HepG2 (cell line): ENCODE data around the gene CYP27B1. TPM values are rescaled to one million over a fixed set of nuclear protein-coding genes. Genes with fewer than 3 reads are reported as not detected.

Experiments used
- ATAC-seq: fragments of 200-7000 bp; cut with Tn5 transposase; 3 replicates; pipeline ENCODE4 v1.9.1; 2020; ENCODE audit warnings: mild to moderate bottlenecking, moderate library complexity
- BruUV-seq: library from RNA; stranded (reverse); fragments of 400-500 nt; replicated peaks from 2 replicates; lab custom pipeline; 2021; lab: Mats Ljungman, UMichigan
- CTCF ChIA-PET: fragments of 300-600 bp; formaldehyde crosslinking; extraction: SDS; loops from one replicate; lab custom pipeline; 2021; ENCODE audit warnings: low total read pairs, inconsistent platforms, low intra/inter-chr PET ratio; lab: Yijun Ruan, JAX
- POLR2A ChIA-PET: fragments of 350-600 bp; sonication (Branson Sonifier 250); formaldehyde crosslinking; loops from one replicate; lab custom pipeline; 2020; ENCODE audit warnings: antibody characterized with exemption, inconsistent platforms; lab: Yijun Ruan, JAX
- DNase-seq: peaks from one replicate; pipeline ENCODE4 v3.0.0-alpha.2; 2015; ENCODE audit warnings: low spot score
- FAIRE-seq: peaks from 3 replicates; lab custom pipeline; 2011; peaks lifted over from hg19 to GRCh38; lab: Jason Lieb, UNC
- H2AFZ ChIP-seq: one replicate; pipeline ENCODE4 v1.6.1; 2011; ENCODE audit warnings: low read length, inconsistent platforms
- H3K27ac ChIP-seq: fragments of 300-600 bp; 3 replicates; pipeline ENCODE4 v1.8.0; 2011; ENCODE audit warnings: mixed run types, mild to moderate bottlenecking, mixed read lengths, low read length, inconsistent platforms; ENCODE audit not compliant: insufficient read depth; ENCODE audit errors: extremely low read length
- H3K27me3 ChIP-seq, 2 experiments: fragments of 200-600 bp in 1 of 2; 2 replicates in 1 of 2; 3 replicates in 1 of 2; pipeline versions ENCODE4 v1.6.0 to v1.8.0; 2011; ENCODE audit warnings: low read length in 2 of 2, mild to moderate bottlenecking in 2 of 2, moderate library complexity in 2 of 2, inconsistent platforms in 1 of 2; ENCODE audit not compliant: insufficient read depth in 2 of 2, control insufficient read depth in 1 of 2
- H3K36me3 ChIP-seq, 2 experiments: fragments of 200-600 bp in 1 of 2; replicated peaks in 1 of 2; 2 replicates in 1 of 2; 3 replicates in 1 of 2; pipeline versions ENCODE4 v1.5.1 to v1.8.0; 2011; ENCODE audit warnings: low read length in 2 of 2, inconsistent platforms in 1 of 2; ENCODE audit not compliant: insufficient read depth in 2 of 2, control insufficient read depth in 1 of 2
- H3K4me1 ChIP-seq: 2 replicates; pipeline ENCODE4 v1.5.1; 2012; ENCODE audit warnings: low read length, inconsistent platforms; ENCODE audit not compliant: insufficient read depth
- H3K4me2 ChIP-seq: 2 replicates; pipeline ENCODE4 v1.6.0; 2011; ENCODE audit warnings: low read depth, low read length, inconsistent platforms
- H3K4me3 ChIP-seq, 3 experiments: fragments of 200-600 bp in 1 of 3; sonication (generic), shearing (Covaris generic) in 1 of 3; replicated peaks in 1 of 3; 2 replicates each; pipeline ENCODE4 v1.5.1; 2011 to 2016; ENCODE audit warnings: low read length in 3 of 3, inconsistent platforms in 2 of 3, low read depth in 2 of 3, mild to moderate bottlenecking in 2 of 3, control low read depth in 1 of 3, mixed read lengths in 1 of 3; ENCODE audit not compliant: insufficient read depth in 1 of 3
- H3K79me2 ChIP-seq: one replicate; pipeline ENCODE4 v1.6.1; 2011; ENCODE audit warnings: low read length, inconsistent platforms; ENCODE audit not compliant: insufficient read depth
- H3K9ac ChIP-seq: 2 replicates; pipeline ENCODE4 v1.6.0; 2011; ENCODE audit warnings: mild to moderate bottlenecking, low read depth, low read length, inconsistent platforms; ENCODE audit not compliant: insufficient read depth
- H3K9me3 ChIP-seq: 2 replicates; pipeline ENCODE4 v1.5.1; 2012; ENCODE audit warnings: mild to moderate bottlenecking, low read length
- H4K20me1 ChIP-seq: 2 replicates; pipeline ENCODE4 v1.6.0; 2011; ENCODE audit warnings: inconsistent platforms, mild to moderate bottlenecking, low read length, moderate library complexity; ENCODE audit not compliant: insufficient read depth
- ARNTL ChIP-seq: sonication (generic); formaldehyde crosslinking; IDR thresholded peaks from 2 replicates; pipeline ENCODE4 v1.4.0; 2020; ENCODE audit warnings: mild to moderate bottlenecking, missing genetic modification reagents
- CHCHD3 ChIP-seq: sonication (generic); formaldehyde crosslinking; IDR thresholded peaks from 2 replicates; pipeline ENCODE4 v1.8.0; 2022; ENCODE audit warnings: mild to moderate bottlenecking, missing genetic modification reagents, moderate library complexity
- FLYWCH1 ChIP-seq: sonication (generic); formaldehyde crosslinking; IDR thresholded peaks from 2 replicates; pipeline ENCODE4 v1.8.1; 2023; ENCODE audit warnings: mild to moderate bottlenecking, missing genetic modification reagents
- RBM22 ChIP-seq: fragments of 200-400 bp; formaldehyde crosslinking; optimal IDR thresholded peaks from 2 replicates; pipeline ENCODE3; 2017; ENCODE audit warnings: mild to moderate bottlenecking, low read length, moderate library complexity
- RFXAP ChIP-seq: sonication (generic); formaldehyde crosslinking; IDR thresholded peaks from 2 replicates; pipeline ENCODE4 v1.4.0; 2020; ENCODE audit warnings: missing genetic modification reagents, borderline replicate concordance
- SATB2 ChIP-seq: sonication (generic); formaldehyde crosslinking; IDR thresholded peaks from 2 replicates; pipeline ENCODE4 v1.5.0; 2020; ENCODE audit warnings: missing genetic modification reagents
- ZNF20 ChIP-seq: sonication (generic); formaldehyde crosslinking; IDR thresholded peaks from 2 replicates; pipeline ENCODE4 v1.4.0; 2020; ENCODE audit warnings: mild to moderate bottlenecking, moderate library complexity, missing genetic modification reagents
- ZNF547 ChIP-seq: sonication (generic); formaldehyde crosslinking; IDR thresholded peaks from 2 replicates; pipeline ENCODE4 v1.5.1; 2020; ENCODE audit warnings: mild to moderate bottlenecking, missing genetic modification reagents
- ZNF792 ChIP-seq: IDR thresholded peaks from 2 replicates; pipeline ENCODE4 v1.6.1; 2016
- WGBS: methylation state at CpG from one replicate; pipeline ENCODE4 v1.1.6; 2017; ENCODE audit warnings: low lambda C conversion rate; 5-methylcytosine and 5-hydroxymethylcytosine counted together
- in situ Hi-C: cut with HindIII; loops from 2 replicates; pipeline ENCODE4 v1.10.0; 2017; ENCODE audit warnings: low pct_unique_long_range_greater_than_20kb; ENCODE audit not compliant: extremely low pct_ligation_motif_present
- intact Hi-C: fragments of 100-400 bp; cut with micrococcal nuclease; formaldehyde crosslinking; loops from one replicate; pipeline ENCODE4 v1.10.0; 2022; ENCODE audit not compliant: unreplicated experiment
- polyA plus RNA-seq, 8 experiments: library from polyadenylated mRNA; depleted of rRNA in 3 of 8; stranded (reverse) in 7 of 8; unstranded in 1 of 8; fragments of >200 nt; fragmentation: Illumina TruSeq in 4 of 8; extraction: Trizol in 4 of 8; gene quantifications; 2 replicates each; pipeline versions ENCODE4 v1.2.1 to v1.2.3, GENCODE V29; 2011 to 2016; ENCODE audit warnings: low read depth in 4 of 8, missing spikeins in 1 of 8, mixed read lengths in 1 of 8; ENCODE audit not compliant: insufficient read depth in 1 of 8
- total RNA-seq, 5 experiments: library from RNA; depleted of rRNA; stranded (reverse); fragments of >200 nt; fragmentation: Illumina TruSeq; extraction: Trizol; gene quantifications; 2 replicates each; pipeline ENCODE4 v1.2.3, GENCODE V29; 2016; ENCODE audit warnings: low read depth in 1 of 5
- TF ChIP-seq, protein P1 (sequence below): sonication (generic); formaldehyde crosslinking; IDR thresholded peaks from 2 replicates; pipeline ENCODE4 v1.4.0; 2020; ENCODE audit warnings: missing genetic modification reagents
- TF ChIP-seq, protein P2 (sequence below): sonication (generic); formaldehyde crosslinking; IDR thresholded peaks from 2 replicates; pipeline ENCODE4 v1.4.0; 2020; ENCODE audit warnings: mild to moderate bottlenecking, missing genetic modification reagents
- TF ChIP-seq, protein P3 (sequence below): sonication (generic); formaldehyde crosslinking; IDR thresholded peaks from 2 replicates; pipeline ENCODE4 v1.9.0; 2021; ENCODE audit warnings: missing genetic modification reagents, mild to moderate bottlenecking, borderline replicate concordance
- TF ChIP-seq, protein P4 (sequence below): sonication (generic); formaldehyde crosslinking; IDR thresholded peaks from 2 replicates; pipeline ENCODE4 v1.4.0; 2020; ENCODE audit warnings: low read depth, mild to moderate bottlenecking, missing genetic modification reagents
- TF ChIP-seq, protein P5 (sequence below): sonication (generic); formaldehyde crosslinking; IDR thresholded peaks from 2 replicates; pipeline ENCODE4 v1.4.0; 2020; ENCODE audit warnings: missing genetic modification reagents

CYP27B1 gene
- total and polyA plus RNA-seq, 2 of the 13 experiments (the other 11 are each of a cell fraction or from before 2014, with no cell fraction given), result 2.3 to 3.0 TPM

DNA sequence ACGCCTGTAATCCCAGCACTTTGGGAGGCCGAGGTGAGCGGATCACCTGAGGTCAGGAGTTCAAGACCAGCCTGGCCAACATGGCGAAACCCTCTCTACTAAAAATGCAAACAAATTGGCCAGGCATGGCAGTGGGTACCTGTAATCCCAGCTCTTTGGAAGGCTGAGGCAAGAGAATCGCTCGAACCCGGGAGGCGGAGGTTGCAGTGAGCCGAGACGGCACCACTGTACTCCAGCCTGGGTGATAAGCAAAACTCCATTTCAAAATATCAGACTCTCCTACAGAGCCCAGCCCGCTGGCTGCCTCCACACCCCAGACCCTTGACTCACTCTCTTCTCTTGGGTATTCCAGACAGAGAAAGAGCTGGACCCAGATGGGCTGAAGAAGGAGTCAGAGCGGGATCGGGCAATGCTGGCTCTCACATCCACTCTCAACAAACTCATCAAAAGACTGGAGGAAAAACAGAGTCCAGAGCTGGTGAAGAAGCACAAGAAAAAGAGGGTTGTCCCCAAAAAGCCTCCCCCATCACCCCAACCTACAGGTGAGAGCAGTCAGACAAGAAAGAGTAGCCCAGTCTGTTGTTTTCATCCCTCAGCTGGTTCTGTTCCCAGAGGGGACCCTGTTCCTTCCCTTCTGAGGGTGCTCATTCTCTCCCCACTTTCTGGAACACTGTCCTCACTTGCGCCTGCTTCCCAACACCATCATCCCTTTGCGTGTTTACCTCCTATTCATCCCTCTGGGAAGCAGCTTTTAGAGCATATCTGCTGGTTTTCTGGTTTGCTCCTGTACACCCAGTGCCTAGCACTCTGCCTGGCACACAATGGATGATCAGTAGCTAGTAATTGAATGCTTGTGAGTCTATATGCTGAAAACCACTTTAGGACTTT lies 48.0 kb downstream of the CYP27B1 start:
- H3K9me3 ChIP-seq, result no peaks in the 10 kb centered on the region
- H3K9ac ChIP-seq, result no peak overlapping the region
- peaks cover 5% of the 10 kb centered on the region; the same call in 1 of the 2 replicates for H3K4me1 ChIP-seq
- BruUV-seq, result no TSS peak
- TF ChIP-seq ZNF547, result no peak
- TF ChIP-seq, protein P1, sequence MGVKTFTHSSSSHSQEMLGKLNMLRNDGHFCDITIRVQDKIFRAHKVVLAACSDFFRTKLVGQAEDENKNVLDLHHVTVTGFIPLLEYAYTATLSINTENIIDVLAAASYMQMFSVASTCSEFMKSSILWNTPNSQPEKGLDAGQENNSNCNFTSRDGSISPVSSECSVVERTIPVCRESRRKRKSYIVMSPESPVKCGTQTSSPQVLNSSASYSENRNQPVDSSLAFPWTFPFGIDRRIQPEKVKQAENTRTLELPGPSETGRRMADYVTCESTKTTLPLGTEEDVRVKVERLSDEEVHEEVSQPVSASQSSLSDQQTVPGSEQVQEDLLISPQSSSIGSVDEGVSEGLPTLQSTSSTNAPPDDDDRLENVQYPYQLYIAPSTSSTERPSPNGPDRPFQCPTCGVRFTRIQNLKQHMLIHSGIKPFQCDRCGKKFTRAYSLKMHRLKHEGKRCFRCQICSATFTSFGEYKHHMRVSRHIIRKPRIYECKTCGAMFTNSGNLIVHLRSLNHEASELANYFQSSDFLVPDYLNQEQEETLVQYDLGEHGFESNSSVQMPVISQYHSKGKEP, result no peak
- TF ChIP-seq SATB2 (CRISPR knock-in tag), result no peak
- no peak for TF ChIP-seq ARNTL (CRISPR knock-in tag)
- no peak for TF ChIP-seq CHCHD3 (CRISPR knock-in tag)
- TF ChIP-seq ZNF20 (CRISPR knock-in tag), result no peak
- TF ChIP-seq, protein P2, sequence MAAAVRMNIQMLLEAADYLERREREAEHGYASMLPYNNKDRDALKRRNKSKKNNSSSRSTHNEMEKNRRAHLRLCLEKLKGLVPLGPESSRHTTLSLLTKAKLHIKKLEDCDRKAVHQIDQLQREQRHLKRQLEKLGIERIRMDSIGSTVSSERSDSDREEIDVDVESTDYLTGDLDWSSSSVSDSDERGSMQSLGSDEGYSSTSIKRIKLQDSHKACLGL, result no peak
- no peak for TF ChIP-seq ZNF792
- no peak for TF ChIP-seq RFXAP (CRISPR knock-in tag)
- no peak for TF ChIP-seq RBM22
- TF ChIP-seq FLYWCH1 (CRISPR knock-in tag), result no peak
- TF ChIP-seq, protein P3, sequence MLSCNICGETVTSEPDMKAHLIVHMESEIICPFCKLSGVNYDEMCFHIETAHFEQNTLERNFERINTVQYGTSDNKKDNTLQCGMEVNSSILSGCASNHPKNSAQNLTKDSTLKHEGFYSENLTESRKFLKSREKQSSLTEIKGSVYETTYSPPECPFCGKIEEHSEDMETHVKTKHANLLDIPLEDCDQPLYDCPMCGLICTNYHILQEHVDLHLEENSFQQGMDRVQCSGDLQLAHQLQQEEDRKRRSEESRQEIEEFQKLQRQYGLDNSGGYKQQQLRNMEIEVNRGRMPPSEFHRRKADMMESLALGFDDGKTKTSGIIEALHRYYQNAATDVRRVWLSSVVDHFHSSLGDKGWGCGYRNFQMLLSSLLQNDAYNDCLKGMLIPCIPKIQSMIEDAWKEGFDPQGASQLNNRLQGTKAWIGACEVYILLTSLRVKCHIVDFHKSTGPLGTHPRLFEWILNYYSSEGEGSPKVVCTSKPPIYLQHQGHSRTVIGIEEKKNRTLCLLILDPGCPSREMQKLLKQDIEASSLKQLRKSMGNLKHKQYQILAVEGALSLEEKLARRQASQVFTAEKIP (CRISPR knock-in tag), result no peak
- TF ChIP-seq, protein P4, sequence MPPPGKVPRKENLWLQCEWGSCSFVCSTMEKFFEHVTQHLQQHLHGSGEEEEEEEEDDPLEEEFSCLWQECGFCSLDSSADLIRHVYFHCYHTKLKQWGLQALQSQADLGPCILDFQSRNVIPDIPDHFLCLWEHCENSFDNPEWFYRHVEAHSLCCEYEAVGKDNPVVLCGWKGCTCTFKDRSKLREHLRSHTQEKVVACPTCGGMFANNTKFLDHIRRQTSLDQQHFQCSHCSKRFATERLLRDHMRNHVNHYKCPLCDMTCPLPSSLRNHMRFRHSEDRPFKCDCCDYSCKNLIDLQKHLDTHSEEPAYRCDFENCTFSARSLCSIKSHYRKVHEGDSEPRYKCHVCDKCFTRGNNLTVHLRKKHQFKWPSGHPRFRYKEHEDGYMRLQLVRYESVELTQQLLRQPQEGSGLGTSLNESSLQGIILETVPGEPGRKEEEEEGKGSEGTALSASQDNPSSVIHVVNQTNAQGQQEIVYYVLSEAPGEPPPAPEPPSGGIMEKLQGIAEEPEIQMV (CRISPR knock-in tag), result no peak
- TF ChIP-seq, protein P5, sequence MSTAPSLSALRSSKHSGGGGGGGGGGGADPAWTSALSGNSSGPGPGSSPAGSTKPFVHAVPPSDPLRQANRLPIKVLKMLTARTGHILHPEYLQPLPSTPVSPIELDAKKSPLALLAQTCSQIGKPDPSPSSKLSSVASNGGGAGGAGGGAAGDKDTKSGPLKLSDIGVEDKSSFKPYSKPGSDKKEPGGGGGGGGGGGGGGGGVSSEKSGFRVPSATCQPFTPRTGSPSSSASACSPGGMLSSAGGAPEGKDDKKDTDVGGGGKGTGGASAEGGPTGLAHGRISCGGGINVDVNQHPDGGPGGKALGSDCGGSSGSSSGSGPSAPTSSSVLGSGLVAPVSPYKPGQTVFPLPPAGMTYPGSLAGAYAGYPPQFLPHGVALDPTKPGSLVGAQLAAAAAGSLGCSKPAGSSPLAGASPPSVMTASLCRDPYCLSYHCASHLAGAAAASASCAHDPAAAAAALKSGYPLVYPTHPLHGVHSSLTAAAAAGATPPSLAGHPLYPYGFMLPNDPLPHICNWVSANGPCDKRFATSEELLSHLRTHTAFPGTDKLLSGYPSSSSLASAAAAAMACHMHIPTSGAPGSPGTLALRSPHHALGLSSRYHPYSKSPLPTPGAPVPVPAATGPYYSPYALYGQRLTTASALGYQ (CRISPR knock-in tag), result no peak
- no peak overlapping the region for H2AFZ ChIP-seq
- no peak for FAIRE-seq
- CTCF ChIA-PET, result no interaction called here
- over 99% methylated on average over 15 of the region's 15 CpGs for WGBS
- H3K4me3 ChIP-seq, result no peak overlapping the region
- no peaks in the 10 kb centered on the region for H4K20me1 ChIP-seq
- DNase-seq, result no peak
- in situ Hi-C loops (no loop called here), intact Hi-C loops (no loop called here)
- POLR2A ChIA-PET, result no interaction called here
- no peak overlapping the region for H3K27ac ChIP-seq
- H3K27me3 ChIP-seq, result no peaks in the 10 kb centered on the region
- no peaks in the 10 kb centered on the region for H3K79me2 ChIP-seq
- H3K4me2 ChIP-seq, result no peak overlapping the region
- ATAC-seq, result no peak
- peaks cover 19 to 56% of the 10 kb centered on the region in 2 experiments for H3K36me3 ChIP-seq
